NCI-H526 (cell line): Measurements from ENCODE around the gene MACROH2A2.
"Not testable (repeated sequence)": the region's sequence is repeated elsewhere in the genome, so short reads cannot be mapped to it uniquely, and the experiment has no call there.

Experiments
- DNase-seq, 2 experiments: peaks; one replicate each; lab custom pipeline; 2025; lab: John Stamatoyannopoulos, UW

The MACROH2A2 gene

DNA sequence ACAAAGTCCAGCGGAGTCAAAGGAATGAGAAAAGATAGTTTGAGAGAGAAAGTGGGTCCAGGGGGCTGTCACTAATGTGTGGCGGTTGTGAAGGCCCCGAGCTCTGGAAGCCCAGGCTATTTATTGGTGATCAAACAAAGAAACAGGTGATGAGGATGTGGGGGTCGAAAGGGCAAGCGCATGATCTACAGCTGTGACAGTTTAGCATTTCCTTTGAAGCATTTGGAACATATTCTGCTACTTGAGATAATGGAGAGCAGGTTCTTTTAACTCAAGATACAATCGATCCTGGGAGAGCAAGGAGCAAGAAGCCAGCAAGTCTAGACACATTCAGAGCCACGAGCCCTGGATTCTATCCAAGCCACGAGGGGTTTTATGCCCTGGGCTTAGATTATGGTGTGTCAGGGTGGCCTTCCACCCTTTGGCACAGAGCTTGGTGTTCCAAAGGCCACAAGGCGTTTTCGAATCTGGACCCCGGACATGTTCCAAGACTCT lies 48.5 kb downstream of the MACROH2A2 start:
- not testable (repeated sequence) for DNase-seq

- DNase-seq, result no peak
These were observed 49.0 kb downstream of the MACROH2A2 start for GRCh38 chr10:70101668-70102067.

GRCh38 chr10:70106958-70107791 lies 54.5 kb downstream of the MACROH2A2 start:
- DNase-seq, result peak in 1 of 2 experiments; percentile 20

DNA sequence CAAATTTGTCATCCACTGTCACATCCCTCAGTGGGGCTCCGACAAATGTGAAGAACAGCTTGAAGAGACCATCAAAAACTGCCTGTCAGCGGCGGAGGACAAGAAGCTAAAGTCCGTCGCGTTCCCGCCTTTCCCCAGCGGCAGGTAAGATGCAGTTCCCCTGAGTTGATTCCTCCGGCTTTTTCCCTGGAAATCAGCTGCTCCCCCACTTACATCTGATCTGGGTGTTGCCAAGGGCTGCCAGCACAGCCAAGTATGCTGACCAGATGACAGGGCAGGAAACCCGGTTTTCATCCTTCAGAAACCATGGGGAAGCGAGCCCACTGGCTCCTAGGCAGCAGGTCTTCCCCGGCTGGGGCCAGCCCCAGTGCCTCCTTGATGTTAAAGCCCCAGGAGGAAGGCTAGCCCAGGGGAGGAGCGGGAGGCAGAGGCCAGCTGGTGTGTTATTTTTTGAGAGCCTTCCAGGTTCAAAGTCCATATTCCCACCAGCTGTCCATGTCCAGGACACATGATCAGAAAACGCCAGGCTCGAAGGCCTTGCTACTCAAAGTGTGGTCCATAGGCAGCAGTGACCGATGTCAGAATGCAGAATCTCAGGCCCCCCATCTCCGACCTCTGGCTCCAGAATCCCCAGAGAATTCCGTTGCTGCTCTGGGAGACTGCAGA lies 56.6 kb downstream of the MACROH2A2 start:
- DNase-seq, result no peak

DNA sequence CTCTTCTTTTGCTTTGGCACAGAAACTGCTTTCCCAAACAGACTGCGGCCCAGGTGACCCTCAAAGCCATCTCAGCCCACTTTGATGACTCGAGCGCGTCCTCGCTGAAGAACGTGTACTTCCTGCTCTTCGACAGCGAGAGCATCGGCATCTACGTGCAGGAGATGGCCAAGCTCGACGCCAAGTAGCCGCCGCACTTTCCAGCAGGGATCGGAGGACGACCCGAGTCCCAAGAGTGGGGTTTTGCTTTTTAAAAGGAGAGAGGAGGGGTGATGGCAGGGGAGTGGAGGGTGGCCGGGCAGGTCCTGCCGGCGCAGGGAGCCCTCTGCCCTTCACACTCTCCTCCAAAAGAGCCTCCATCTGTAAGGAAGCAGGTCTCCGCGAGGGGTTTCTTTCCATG lies 58.9 kb downstream of the MACROH2A2 start:
- no peak for DNase-seq

- no peak for DNase-seq
These were observed 59.4 kb downstream of the MACROH2A2 start for GRCh38 chr10:70112071-70112470.

GRCh38 chr10:70114902-70115301 lies 62.3 kb downstream of the MACROH2A2 start:
- DNase-seq, result no peak

DNA sequence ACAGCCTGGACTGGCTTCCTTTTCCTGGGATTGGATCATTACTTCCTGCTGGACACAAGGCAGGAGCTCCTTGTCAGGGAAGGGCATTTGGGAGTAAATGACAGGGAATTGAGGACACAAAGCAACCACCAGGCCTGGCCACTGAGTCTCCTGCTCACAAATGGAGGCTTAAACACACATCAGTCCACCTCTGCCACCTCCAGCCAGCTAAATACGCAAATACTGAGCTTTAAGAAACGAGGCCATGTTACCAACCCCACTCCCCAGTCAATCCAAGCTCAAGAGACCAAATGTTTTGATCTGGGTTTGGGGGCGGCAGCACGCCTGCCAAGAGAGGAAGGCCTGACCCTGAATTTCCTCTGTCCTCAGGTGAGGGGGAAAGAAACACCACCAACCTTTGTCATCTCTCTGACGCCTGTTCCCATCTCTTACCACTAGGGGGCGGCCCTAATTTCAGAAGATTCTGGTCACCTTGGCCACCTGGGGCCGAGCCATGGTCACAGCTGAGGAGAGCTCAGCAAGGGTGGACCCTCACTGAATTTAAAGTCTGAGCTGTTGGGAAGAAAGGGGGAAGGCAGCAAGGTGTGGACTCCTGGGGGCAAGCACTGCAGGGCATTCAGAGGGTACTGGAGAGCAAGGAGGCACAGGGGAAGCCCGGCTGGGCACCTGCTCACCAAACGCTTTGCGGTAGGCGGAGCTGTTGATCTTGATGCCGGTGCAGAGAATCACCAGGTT lies 63.5 kb downstream of the MACROH2A2 start:
- peak in 1 of 2 experiments; percentile 59 for DNase-seq

GRCh38 chr10:70117646-70118045 lies 65.0 kb downstream of the MACROH2A2 start:
- no peak for DNase-seq

- no peak for DNase-seq
These were observed 65.5 kb downstream of the MACROH2A2 start for GRCh38 chr10:70118196-70118595.

DNA sequence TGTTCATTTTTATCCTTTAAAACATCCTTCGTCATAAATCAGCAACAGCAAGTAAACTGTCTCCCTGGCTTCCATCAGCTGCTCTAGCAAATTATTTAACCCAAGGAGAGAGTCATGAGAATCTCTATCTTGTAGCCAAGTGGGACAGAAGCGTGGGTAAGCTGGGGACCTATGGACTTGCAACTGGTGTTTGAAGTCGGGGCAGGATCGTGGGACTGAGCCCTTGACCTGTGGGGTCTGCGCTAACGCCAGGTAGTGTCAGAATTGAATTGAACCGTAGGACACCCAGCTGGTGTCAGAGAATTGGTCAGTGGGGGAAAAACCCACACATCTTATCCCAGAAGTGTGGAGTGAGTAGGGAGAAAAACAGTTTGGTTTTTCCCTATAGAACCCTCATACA lies 66.6 kb downstream of the MACROH2A2 start:
- DNase-seq, result no peak

- no peak for DNase-seq
These were observed 67.0 kb downstream of the MACROH2A2 start for GRCh38 chr10:70119623-70120022.

GRCh38 chr10:70120417-70120816 lies 67.8 kb downstream of the MACROH2A2 start:
- no peak for DNase-seq

DNA sequence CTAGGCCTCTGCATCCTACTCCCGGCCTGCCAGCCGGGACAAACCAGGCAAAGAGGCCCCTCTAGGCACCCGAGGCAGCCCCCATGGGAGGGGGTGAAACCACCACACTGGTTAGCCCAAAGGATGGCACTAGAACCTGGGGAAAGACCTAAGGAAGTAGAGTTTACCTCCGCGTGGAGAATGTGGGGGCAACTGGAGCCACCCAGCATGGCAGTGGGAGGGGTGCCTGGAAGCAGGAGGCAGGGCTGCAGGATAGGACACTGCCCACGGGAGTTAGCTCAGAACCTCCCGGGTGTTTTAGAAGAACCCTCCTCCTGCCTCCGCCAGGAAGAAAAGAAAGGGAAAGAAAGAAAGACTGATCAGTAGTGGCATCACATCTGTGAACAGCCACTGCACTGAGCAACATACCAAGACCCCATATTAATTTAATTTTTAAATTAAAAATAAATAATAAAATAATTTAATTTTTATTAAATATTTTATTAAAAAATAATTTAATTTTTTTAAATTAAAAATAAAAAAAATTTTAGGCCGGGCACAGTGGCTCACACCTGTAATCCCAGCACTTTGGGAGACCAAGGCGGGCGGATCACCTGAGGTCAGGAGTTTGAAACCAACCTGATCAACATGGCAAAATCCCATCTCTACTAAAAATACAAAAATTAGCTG lies 68.8 kb downstream of the MACROH2A2 start:
- DNase-seq, result no peak

DNA sequence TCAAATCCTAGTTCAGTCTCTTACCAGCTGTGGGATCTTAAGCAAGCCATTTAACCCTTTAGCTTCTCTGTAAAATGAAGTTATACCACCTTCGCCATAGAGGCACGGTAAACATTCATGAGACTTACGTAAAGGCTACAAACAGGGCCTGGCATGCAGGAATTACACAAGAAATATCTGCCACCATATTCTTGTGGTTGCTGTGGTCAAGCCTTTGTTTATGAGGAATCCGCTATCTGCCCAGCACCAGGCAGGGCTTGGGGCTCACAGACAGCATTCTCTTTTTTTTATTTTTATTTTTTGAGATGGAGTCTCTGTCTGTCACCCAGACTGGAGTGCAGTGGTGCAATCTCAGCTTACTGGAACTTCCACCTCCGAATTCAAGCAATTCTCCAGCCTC lies 70.1 kb downstream of the MACROH2A2 start:
- DNase-seq, result no peak

DNA sequence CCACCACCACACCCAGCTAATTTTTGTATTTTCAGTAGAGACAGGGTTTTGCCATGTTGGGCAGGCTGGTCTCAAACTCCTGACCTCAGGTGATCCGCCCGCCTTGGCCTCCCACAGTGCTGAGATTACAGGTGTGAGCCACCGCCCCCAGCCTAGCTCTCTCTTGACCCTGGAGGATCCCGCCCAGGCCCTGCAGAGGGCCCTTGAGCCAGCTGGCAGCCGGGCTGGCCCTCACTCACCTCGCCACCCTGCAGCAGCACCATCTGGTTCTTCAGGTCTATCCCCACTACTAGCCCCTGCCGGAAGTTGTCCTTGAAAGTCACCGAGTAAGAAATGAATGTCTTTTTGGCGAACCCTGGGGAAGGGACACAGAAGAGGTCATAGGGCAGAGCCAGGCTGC lies 70.5 kb downstream of the MACROH2A2 start:
- DNase-seq, result not testable (repeated sequence)

DNA sequence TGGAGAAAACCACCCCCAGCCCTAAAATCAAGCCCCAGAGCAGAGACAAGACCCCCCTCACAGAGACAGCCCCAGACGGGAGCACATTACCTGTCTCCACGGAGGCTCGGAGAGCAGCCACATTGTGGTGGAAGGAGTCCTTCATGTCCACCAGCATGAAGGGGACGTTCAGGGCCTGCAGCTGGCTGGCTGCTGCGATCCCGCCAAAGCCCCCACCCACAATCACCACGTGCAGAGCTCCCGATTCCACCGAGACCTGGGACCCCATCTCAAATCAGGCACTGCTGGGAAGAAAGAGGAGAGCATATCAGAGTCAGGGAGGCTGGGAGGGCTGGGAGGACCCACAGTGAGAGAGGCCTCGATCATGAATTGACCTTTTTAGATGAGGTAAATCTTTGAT lies 71.2 kb downstream of the MACROH2A2 start:
- no peak for DNase-seq

DNA sequence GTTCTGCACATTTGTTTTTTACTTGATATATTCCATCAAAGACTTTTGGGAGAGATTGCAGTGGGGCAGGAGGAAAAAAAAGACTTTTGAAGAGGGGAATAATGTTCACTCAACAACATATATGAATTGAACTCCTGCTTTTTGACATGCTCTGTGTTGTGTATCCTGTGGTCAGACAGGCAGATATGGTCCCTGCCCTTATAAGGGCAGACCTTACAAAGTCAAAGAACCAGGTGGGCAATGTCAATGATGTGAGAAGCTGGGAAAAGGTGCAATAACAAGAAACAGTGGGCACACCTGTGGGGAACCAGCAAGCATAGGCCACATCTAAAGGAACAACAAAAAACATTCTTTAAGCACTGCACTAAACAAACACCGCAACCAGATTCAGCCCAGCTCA lies 71.8 kb downstream of the MACROH2A2 start:
- DNase-seq, result no peak

DNA sequence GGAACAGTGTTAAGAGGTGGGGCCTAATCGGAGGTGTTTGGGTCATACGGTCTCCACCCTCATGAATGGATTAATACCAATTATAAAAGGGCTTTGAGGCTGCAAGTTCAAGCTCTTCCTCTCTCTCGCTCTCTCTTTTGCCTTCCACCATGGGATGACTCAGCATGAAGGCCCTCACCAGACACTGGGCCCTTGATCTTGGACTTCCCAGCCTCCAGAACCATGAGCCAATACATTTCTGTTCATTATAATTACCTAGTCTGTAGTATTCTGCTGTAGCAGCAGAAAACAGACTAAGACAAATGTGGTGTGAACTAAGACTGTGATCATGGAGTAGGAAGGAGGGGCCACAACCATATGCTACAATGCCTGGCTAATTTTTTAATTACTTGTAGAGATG lies 72.3 kb downstream of the MACROH2A2 start:
- no peak for DNase-seq

GRCh38 chr10:70125918-70126552 lies 73.4 kb downstream of the MACROH2A2 start:
- DNase-seq, result no peak

- no peak for DNase-seq
These were observed 74.2 kb downstream of the MACROH2A2 start for GRCh38 chr10:70126700-70127395.
